Esophagus squamous epithelium (tissue), 4 donors: ENCODE data around the gene CHIC2.

Source experiments
- CTCF ChIP-seq, 6 experiments: fragments of 450-650 bp in 4 of 6; fragments of 200-600 bp in 2 of 6; sonication (generic) in 2 of 6; IDR thresholded peaks; one replicate each; pipeline ENCODE4 v1.5.1; 2016 to 2019; ENCODE audit warnings: antibody characterized with exemption in 6 of 6, mild to moderate bottlenecking in 4 of 6, moderate library complexity in 4 of 6
- POLR2A ChIP-seq, 4 donors: fragments of 450-650 bp; IDR thresholded peaks; one replicate each; pipeline ENCODE4 v1.6.1; 2017; ENCODE audit warnings: antibody characterized with exemption in 4 of 4, mild to moderate bottlenecking in 4 of 4, moderate library complexity in 3 of 4

- TF ChIP-seq CTCF (IDR thresholded peaks at IDR 0.05): no peak
- no peak for TF ChIP-seq POLR2A (IDR thresholded peaks at IDR 0.05)
Observed at GRCh38 chr4:53963781-53964180, 100.6 kb downstream of the CHIC2 start.
